Stimulated activated CD4-positive, alpha-beta T cell treated with anti-CD3 and anti-CD28 coated beads, Interleukin-12 subunit alpha, Interleukin-12 subunit beta, amount 100 ng/mL, for 24 hours (primary cell): ENCODE data around the gene RAB11FIP5.
A peak's percentile ranks its signal among the peaks of the same experiment; 100 is the strongest.

Experiments used
- DNase-seq, 2 experiments: peaks; one replicate each; pipeline ENCODE4 v3.0.0-alpha.2; 2020; ENCODE audit warnings: low read depth in 2 of 2

Gene RAB11FIP5

DNA sequence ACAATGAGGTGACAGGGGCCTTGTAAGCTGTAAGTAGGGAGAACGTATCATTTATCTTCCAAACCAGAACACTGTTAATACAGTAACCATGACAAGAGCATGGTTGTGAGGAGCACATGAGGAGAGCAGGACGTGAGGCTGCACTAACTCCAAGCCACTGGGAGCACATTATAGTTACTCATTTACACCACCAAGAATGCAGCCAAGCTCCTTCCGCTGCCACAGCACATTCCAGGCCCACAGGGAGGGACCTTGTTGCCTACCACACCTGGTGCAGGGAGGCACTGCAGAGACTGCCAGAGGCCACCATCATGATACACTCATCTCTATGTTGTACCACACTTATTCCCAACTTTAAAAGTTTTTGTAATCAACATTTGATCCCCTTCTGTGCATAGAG, 27.8 kb downstream of the RAB11FIP5 start:
- DNase-seq, result no peak

DNA sequence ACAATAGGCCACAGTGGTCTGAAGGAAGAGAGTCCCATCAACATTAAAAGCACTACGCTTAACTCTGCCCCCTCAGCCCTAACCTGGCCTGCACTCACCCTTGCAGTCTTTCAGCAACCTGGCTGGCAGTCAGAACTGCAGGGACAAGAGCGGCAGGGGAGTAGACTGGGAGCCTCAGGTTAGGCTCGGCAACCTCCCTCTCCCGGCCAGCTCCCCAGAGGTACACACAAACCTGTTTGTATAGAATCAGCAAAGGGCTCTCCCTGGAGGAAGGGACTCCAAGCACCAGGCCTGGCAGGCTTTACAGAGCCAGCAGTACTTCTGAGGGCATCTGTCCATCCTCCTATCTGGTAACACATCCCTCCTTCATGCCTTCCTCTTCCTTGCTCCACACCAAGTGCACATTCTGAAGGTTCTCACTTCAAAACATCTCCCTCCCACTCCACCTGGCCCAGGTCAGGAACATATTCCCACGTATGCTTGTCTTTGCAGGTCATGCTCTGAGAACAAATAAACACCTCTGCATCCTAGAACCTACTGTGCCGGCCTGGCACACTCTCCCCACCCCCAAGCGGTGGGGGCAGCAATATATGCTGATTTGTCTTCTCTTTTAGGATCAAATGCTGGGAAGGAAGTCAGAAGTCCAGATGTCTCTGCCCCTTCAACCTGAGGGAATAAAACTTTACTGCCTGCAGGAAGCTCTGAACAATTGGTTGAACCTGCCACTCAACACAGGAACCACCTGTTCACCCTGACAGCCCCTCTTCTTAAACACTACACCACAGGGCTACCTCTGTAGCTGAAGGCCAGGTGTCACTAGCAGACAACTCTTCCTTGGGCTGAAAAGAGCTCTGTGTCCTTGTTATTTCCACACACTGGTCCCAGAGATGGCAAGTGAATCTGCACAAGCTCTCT, 28.6 kb downstream of the RAB11FIP5 start:
- no peak for DNase-seq

DNA sequence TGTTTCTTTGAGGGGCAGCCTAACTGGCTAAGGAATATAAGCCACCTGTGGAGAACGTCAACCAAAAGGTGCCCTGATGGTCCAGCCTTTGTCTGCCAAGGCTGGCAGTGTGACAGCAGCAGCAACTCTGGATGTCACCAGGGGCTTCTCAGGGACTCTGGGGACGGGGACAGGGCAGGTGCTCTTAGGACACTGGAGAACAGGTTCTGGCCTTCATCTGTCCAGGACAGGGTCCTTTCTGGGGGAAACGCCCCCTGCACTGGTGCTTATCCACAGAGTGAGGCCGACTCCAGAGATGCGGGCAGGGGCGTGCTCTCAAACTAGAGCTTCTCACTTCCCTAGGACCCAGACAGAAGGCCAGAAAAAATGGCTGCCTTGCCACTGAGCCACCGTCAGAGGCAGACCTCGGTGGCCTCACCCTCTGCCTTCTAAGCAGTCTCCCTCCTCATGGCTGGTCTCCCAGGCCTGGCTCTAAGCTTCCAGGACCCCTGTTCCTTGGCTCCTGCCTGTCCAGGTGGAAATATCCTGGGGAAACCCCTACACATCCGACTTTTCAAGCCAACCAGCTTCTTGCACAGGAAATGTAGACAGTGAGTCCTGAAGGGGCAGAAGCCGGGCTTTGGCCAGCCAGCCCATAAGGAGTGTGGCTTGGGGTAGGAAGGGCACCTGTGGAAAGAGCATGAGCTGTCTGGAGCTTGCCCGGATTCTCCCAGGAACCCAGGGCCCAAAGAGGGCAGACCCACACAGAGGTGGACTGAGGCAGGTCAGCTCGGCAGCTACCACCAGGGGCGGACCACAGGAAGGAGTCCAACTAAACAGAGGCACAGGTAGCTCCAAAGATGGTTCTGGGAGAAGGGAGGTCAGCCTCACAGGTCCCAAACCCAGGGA, 30.0 kb downstream of the RAB11FIP5 start:
- DNase-seq, result no peak

DNA sequence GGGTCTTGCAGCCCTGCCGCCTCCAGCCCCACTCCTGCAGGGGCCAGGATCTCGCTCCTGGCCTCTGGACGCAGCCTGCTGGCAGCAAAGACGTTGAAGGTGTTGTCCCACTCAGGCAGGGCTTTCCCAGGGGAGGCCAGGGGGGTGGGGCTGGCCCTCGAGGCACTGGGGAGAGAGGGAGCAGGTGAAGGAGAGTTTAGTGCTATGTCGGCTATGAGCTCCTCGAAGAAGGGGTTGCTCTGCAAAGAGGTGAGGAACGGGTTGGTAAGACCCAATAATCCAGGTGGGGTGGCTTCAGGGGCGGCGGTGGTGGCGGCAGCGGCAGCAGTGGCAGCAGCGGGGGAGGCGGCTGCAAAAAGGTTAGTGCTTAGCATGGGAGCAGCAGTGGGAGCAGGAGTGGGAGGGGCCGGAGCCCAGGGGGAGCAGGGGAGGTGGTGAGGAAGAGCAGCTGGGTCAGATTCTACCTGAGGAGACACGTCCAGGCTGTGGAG, 31.5 kb downstream of the RAB11FIP5 start:
- DNase-seq, result no peak

DNA sequence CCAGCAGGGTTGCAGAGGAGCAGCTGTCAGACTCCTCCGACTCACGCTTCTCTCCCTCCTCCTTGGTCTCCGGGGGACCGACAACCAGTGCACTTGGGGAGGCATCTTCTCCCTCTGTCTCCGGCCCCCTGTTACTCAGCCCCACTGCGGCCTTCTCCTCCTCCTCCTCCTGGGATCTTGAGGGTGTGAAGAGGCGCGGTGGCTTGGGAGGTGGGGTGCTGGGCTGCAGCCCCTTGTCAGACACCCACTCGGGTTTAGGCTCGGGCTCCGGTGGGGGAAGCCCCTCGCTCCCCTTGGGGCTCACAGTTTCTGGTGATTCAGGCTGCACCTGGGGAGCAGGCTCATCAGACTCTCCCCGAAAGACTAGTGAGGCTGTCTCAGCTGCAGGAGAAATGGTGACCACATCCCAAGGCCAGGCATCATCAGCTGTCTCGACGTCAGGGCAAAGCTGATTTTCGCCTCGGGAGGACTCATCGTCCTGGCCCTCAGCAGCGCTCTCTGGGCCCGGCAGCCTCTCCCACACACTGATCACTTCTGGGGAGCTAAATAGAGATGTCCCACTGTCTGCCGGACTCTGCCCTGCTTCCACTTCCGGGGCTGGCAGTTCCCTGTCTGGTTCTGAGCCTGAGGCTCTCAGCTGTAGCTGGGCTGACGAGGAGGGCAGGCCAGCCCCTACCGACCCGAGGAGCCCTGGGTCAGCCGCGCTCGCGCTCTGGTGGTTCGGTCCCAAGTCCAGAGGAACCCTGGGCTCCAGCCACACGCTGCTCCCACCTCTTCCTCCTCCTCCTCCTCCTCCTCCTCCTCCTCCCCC, 32.2 kb downstream of the RAB11FIP5 start:
- DNase-seq, result no peak

DNA sequence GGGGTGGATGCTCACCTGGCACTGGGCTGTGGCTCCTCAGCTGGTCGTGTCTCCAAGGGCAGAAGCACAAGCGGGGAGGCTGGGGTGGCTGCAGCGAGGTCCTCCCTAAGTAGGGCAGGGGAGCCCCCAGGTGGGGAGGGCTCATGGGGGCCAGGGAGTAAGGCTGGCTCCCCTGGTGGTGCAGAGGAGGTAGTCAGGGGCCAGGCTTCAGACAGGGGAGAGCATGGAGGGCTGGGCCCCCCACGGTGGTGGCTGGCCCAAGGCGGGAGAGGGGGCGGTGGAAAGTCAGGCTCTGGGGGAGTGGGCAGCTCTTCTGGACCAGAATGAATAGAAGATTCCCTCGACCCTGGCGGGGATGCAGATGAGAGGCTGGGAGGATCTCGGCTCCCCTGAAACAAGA, 33.1 kb downstream of the RAB11FIP5 start:
- no peak for DNase-seq

DNA sequence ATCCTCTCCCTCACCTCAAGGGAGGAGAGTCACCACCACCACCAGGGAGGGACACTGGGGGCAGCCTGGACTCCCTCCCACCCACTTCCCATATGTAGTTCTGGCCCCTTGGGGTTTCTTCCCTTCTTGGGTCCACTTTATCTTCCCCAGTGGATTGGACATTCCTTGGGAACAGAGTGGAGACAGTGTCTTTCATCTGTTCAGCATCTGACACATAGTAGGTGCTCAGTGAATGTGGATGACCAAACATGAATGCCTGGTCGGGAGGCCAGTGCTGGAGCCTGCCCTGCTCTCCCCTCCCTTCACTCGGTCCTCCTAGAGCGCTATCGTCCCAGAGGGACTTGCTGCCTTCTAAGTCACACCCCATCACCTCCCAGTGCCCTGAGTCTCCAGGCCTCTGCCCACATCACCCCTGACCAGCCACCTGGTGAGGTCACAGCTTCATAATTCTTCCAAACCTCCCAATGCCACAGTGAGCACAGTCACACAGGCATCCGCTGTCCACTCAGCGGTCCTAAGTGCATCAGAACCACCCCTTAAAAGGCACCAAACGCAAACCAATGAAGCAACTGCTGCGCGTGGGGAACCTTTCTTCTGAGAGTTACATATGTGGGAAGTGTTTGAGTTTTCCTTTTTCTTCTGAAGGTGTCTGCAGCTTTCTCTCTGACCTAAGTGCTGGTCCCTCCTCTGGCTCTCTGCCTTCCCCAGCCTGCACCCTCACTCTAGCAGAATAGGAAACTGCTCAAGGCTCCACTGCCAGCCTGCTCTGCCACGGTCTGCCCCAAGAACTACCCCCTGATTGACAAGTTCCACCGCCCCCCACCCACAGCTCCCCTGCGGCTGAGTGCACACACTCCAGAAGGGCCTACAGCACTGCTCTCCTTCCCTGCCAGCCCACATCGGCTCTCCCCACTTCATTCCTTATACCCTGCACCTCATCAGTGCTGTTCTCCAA, 34.0 kb downstream of the RAB11FIP5 start:
- no peak for DNase-seq

DNA sequence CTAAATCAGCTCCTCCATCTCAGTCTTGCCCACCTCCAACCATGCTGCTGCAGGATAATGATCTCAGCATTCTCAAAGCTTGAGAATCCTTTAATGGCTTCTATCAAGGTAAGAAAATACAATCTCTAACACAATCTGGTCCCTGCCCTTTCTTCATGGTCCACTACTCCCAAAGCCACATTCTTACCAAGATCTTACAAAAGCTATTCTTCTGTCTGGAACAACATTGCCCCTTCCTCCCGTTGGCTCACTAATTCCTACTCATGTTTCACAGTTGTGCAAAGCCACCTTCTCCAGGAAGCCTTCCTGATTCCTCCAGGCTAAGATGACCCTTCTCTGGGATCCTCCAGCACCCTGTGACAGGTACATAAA, 35.3 kb downstream of the RAB11FIP5 start:
- no peak for DNase-seq

DNA sequence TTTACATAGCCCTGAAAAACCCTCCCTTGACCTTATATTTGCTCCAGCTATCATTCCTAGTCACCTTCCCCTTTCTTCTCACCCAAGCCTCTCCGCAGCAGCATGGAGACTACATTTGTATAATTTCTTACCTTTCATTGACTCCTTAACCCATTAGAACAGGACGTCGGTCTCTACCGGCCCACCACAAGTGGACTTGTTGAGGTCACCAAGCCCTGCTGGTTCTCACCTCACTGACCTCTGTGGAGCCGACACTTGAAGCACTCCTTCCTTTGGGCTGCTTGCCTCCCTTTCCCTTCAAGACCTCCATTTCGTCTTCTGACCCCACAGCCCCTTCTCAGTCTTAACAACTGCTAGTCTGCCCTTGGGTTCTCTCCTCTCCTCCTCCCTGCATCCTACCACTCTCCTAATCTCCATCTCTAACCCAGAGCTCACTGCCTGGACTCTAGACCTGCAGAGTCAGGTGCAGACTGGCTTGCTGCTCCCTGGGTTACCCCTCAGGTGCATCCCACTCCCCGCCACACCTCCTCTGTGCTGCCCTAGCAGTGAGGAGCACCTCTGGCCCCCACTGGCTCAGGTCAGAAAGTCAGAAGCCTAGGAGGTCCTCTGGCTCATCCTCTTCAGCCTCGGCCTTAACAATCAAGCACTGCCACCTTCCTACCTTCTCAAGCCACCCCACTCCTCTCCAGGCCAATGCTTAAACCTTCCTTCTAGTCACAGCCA, 35.9 kb downstream of the RAB11FIP5 start:
- DNase-seq, result no peak

DNA sequence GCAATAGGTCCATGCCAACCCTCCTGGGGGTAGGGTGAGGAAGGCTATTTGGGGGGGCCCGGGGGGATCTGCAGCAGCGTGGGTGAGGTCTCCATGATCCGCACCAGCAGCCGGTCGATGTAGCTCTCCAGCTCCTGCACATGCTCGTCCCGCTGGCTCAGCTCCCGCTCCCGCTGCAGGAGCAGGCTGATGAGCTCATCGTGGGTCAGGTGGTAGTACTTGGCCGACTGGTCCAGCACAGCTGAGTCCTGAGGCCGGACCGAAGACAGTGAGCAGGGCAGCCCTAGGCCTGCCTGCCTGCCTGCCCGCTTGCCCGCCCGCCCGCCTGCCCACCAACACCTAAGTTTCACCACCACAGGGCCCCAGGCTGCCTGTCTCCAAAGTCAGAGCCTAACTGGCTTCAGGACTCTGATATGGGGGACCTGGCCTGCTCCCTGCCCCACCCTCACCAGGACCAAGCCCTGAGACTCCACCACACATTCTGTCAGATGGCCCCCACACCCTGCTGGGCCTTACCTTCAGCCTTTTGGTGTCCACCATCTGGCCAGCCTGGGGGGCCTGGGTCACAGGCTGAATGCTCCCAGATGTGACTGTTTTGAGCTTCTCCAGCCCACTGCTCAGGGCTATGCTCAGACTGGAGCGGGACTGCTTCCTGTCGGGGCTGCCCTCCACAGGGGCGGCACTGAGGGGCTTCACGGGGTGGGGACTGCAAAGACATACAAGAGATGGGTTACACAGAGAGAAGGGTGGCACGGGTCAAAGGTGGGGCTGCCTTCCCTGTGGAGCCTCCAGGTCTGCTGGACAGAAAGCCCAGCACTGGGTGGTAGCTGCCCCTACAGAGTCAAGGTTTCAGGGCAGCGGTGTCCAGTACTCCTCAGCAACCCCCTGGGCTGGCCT, 37.0 kb downstream of the RAB11FIP5 start:
- no peak for DNase-seq

DNA sequence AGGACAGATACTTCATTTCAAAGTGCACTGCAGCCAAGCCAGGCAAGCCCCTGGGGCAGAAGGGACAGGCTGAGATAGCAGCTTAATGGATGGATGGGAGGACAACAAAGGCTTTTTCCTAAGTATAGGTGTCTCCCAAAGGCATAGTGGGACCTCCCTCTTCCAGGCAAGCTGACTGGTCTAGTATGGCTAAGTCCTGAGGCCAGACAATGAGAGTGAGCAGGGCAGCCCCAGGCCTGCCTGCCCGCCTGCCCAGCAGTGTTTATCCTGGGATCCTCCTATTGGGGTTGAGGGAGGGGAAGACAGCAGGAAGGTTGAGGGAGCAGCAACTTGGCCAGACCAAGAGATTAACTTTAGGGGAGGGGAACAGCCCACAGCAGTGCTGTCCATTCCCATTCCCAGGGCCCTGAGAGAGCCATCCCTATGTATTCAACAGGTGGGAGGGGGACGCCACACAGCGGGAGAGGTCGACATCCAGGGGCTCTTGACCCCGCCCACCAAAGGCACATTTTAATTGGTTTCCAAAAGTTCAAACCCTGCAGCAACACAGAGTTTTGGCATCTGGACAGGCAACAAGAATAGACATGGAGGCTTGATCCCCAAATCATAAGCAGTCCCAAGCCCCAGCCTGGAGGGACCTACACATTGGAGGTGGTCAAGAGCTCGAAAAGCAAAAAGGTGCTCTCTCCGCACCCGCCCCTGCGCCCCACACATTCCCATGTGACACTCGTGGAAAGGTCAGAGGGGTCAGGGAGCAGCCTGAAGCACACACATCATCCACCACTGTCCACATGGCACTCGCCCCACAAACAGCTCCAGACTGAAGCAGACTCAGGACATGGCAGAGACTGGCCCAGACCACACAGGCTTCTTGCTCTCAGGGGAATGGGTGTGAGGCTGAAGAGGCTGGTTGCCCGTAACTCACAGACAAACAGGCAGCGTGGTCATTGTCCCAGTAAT, 38.4 kb downstream of the RAB11FIP5 start:
- DNase-seq, result no peak

DNA sequence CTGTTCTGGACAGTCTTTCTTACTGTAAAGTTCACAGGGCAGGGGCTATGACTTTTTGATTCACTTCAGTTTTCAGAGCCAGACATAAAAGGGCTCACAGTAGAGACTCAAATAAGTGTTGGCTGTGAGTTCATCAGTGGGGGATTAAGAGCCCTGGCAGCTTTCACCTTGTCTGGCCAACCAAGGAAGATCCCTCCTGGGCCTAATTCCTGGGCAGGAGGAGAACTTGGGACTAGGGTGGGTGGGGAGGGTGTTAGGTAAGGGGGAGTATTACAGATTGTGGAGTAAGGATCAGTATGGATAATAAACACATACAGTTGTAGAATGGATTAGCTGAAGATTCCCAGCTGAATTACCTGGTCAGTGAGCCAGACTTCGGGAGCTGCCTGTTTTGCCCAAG, 40.3 kb downstream of the RAB11FIP5 start:
- no peak for DNase-seq

DNA sequence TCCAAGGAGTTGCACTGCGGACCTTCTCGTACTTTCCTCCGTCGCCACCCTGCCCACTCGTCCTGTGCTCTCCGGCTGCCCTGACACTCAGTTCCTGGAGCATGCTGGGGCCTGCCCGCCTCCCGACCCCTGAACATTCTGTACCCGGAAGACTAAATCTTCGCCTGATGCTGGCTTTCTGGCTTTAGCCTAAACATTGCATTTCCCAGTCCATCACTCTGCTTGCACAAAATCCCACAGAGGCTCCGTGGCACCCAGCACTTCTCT, 40.7 kb downstream of the RAB11FIP5 start:
- DNase-seq, result no peak

DNA sequence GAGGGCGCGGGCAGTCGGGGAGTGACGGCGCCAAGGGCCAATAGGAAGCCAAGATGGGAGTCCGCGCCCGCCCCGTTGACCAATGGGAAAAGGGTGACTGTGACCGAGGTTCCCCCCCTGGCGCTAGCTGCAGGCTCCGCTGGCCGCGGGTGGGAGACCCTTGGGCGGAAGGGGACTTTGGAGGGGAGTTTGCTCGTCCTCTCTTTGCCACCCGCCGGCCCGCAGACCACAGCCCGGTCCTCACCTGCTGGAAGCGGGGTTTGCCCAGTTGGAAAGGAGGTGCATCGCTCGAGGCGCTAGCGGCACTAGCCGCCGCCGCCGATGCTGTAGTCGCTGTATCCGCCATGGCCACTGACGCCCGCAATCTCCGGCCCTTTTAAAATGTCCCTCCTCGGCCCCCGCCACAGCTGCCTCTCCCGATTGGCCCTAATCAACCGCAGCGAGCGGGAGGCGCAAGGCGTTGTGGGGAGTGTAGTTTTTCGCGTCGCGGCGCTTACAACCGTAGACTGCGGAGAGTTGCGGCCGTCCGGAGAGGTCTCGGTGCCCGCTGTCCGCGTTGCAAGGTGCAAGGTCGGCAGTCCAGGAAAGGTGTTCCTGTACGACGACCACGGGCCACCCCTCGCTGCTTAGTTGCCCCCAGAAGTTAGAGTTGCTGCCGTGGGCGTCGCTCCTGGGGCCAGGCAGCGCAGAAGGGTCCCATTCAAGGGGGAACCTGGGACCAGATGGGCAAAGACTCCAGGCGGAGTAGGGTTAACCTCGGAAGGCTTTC, 41.2 kb downstream of the RAB11FIP5 start, which contains the start of gene SFXN5:
Gene SFXN5 (minus strand): TSS at position 353 of the 769 bp plus-strand sequence. CDS start 7 bp downstream, at position 346.
- peak; percentile 89 to 96 for DNase-seq

DNA sequence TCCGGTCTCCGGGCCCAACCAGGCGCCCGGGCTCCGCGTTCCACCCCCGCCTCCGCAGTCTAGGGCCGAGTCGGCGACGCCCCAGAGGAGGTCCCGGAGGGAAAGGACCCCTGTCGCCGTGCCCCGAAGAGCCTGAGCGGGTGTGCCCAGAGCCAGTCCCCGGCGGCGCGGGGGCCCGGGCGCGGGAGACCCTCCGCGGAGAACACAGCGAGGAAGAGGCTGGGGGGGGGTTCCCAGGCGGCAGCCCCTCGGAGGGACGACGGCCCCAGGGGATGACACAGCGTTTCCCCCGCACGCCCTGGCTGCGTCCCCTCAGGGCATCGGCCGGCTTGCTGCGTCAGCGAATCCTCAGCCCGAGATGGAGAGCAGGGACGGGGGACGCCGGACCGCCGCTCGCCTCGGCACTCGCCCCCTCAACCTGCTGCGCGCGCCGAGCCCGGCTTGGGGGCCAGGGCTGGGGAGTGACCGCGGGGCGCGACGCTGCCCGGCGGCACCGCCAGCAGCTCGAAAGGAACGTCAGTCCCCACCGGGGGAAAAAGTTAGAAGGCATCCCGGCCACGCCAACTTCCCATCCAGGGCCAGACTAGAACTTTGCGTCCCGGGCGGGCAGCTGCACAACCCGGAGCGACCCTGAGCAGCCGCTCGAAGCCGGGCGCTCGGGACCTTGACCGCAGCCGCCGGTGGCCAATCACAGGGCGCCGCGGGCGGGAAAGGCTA, 41.9 kb downstream of the RAB11FIP5 start:
- DNase-seq, result peak; percentile 8 to 39

DNA sequence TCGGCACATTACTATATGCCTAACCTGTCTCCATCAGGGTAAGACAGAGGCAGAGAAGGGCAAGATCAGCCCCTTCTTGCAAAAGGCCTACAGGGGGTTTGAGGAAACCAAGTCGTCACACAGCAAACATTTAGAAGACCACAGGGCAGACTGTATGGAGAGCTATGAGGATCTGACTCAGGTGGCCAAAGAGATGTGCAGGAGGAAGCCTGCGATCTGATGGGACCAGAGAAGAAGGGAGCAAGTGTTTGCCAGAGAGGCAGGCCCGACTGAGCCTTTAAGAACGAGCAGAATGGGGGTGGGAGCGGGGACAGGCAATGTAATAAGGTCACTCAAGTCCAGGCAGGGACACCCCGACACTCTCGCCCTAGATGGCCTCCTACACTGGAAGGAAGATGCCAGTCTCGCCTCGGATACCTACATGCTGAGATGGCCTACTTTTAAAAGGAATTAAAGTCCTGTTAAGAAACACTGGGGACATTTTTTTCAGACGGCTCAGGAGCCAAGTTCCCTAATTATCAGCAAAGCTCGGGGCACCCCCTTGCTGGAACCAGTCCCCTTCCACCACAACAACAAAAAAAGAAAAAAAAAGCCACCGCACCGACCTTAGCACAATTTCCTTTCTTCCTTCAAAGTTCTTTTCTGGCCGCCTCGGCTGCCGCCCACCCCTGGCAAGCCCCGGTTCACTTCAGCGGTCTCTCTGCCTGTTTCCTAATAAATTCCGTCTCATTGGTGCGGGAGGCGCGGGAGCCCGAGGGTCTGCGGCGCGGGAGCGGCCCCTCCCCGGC, 42.7 kb downstream of the RAB11FIP5 start:
- DNase-seq, result no peak
